Mammary epithelial cell (primary cell): ENCODE results near the gene ZNRD2.

ENCODE experiments used
- EZH2 ChIP-seq: IDR thresholded peaks from 2 replicates; pipeline ENCODE4 v1.6.1; 2012; ENCODE audit warnings: low read length, inconsistent platforms, borderline replicate concordance
- TF ChIP-seq, protein P1 (sequence below), 2 donors: IDR thresholded peaks in 1 of 2; conservative IDR thresholded peaks in 1 of 2; 2 replicates each; pipeline ENCODE4 v1.5.1; 2011 to 2012; ENCODE audit warnings: inconsistent platforms in 2 of 2, low read length in 2 of 2, mild to moderate bottlenecking in 2 of 2, control low read depth in 1 of 2, low read depth in 1 of 2; ENCODE audit not compliant: insufficient read depth in 1 of 2; ENCODE audit errors: extremely low read depth in 1 of 2

DNA sequence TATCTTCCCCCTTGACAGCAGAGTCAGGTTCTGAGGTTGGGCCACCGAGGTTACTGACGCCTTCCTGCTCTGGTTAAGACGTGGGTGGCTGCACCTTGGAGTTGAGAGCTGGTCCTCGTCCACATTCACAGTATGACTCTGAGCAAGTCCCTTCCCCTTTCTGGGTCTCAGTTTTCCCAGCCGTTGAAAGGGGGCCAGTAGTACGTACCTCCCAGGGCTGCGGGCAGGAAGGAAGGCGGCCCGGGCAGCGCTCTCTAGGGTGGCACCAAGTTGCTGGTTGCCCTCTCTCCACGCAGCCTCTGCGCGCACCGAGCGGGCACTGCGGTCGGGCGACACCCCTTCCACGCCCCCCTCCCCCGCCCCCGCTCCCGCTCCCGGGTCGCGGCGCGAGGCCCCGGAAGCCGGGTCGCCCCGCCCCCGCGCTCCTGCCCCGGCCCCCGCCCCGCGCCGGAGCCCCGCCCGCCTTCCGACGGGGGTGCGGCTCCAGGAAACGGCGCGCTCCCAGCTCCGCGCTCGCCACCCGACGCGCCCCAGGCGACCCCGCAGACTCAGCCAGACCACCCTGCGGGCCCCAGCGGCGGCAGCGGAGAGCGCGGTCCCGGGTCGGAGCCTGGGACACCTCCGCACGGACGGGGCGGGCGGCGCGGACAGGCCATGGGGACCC, 5.4 kb downstream of the ZNRD2 start, which contains the start of gene EHBP1L1:
- TF ChIP-seq, protein P1, sequence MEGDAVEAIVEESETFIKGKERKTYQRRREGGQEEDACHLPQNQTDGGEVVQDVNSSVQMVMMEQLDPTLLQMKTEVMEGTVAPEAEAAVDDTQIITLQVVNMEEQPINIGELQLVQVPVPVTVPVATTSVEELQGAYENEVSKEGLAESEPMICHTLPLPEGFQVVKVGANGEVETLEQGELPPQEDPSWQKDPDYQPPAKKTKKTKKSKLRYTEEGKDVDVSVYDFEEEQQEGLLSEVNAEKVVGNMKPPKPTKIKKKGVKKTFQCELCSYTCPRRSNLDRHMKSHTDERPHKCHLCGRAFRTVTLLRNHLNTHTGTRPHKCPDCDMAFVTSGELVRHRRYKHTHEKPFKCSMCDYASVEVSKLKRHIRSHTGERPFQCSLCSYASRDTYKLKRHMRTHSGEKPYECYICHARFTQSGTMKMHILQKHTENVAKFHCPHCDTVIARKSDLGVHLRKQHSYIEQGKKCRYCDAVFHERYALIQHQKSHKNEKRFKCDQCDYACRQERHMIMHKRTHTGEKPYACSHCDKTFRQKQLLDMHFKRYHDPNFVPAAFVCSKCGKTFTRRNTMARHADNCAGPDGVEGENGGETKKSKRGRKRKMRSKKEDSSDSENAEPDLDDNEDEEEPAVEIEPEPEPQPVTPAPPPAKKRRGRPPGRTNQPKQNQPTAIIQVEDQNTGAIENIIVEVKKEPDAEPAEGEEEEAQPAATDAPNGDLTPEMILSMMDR (conservative IDR thresholded peaks at IDR 0.05 in 1 of 2, IDR thresholded peaks at IDR 0.05 in 1 of 2; ENCODE audit: extremely low read depth in 1 of 2, insufficient read depth in 1 of 2, low read depth in 1 of 2, low read length in 2 of 2): no peak
- no peak for TF ChIP-seq EZH2
